ENCODE measurements around the gene TRNAU1AP. TPM values are rescaled to one million over a fixed set of nuclear protein-coding genes. Genes with fewer than 3 reads are reported as not detected.

TRNAU1AP gene
- total RNA-seq: 23.9 and 30.4 TPM in 2 replicates

DNA sequence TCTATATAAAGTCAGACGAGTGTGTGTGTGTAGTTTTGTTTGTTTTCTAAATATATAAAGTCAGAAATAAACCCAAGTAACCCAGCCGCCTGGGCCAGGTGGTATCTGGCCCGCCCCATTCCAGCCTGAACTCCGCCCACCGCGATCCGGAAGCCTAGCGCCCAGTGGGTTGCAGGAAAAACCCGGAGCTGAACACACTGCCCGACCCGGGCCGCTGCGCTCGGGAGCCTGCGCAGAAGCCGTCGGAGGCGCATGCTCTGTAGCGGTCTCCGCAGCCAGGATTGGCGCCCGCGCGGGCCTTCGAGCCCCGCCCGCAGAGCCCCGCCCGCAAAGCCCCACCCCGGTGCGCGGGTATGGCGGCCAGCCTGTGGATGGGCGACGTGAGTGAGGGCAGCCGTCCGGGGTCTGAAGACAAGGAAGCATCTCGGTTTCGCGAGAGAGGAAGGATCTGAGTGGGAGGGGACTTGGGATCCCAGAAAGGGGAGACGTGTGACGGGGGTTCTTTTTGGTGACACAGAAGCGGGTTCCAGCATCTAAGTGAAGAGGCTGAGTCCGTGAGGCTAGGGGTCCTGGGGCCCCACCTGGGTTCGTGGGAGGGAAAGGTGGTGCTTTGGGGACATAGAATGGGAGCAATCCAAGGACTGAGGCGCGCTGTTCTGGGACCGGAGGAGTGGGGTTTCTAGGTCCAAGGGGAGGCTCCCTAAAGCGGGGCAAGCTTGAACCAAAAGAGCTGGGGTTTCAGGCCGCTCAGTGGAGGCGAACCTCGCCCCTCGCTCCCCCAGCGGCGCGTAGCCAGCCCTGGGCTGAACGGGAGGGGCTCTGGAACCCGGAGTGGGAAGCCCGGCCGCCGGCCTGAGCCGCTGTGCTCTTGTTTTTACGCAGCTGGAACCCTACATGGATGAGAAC, at the start of gene TRNAU1AP:
Gene TRNAU1AP, plus strand, starts transcription at position 328 of the 906 bp plus-strand sequence. Its CDS starts 26 bp downstream, at position 354.
- peak; percentile 64 for DNase-seq (ENCODE audit: low read depth)
- TF ChIP-seq, protein P1, sequence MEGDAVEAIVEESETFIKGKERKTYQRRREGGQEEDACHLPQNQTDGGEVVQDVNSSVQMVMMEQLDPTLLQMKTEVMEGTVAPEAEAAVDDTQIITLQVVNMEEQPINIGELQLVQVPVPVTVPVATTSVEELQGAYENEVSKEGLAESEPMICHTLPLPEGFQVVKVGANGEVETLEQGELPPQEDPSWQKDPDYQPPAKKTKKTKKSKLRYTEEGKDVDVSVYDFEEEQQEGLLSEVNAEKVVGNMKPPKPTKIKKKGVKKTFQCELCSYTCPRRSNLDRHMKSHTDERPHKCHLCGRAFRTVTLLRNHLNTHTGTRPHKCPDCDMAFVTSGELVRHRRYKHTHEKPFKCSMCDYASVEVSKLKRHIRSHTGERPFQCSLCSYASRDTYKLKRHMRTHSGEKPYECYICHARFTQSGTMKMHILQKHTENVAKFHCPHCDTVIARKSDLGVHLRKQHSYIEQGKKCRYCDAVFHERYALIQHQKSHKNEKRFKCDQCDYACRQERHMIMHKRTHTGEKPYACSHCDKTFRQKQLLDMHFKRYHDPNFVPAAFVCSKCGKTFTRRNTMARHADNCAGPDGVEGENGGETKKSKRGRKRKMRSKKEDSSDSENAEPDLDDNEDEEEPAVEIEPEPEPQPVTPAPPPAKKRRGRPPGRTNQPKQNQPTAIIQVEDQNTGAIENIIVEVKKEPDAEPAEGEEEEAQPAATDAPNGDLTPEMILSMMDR (conservative IDR thresholded peaks at IDR 0.05; ENCODE audit: low read depth, low read length): no peak
- peak within 1 kb of the TSS; percentile 100 for H3K4me3 ChIP-seq (ENCODE audit: low read depth, low read length)

DNA sequence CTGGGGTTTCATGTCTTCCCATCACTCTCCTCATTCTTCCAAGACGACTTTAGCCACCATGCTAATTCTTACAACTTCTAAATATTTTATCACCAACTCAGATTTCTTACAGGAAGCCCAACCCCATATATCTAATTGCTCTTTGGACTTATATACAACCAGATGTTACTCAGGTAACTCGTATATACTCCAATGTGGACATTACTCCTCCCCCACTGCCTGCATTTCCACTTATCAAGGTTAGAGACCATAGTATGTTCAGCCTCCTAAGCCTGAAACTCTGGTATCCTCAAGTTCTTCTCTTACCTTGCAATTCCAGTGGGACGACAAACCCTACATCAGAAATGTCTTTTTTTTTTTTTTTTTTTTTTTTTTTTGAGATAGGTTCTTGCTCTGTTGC, 49.8 kb upstream of the TRNAU1AP start:
- TF ChIP-seq, protein P1 (conservative IDR thresholded peaks at IDR 0.05; ENCODE audit: low read depth, low read length): no peak

DNA sequence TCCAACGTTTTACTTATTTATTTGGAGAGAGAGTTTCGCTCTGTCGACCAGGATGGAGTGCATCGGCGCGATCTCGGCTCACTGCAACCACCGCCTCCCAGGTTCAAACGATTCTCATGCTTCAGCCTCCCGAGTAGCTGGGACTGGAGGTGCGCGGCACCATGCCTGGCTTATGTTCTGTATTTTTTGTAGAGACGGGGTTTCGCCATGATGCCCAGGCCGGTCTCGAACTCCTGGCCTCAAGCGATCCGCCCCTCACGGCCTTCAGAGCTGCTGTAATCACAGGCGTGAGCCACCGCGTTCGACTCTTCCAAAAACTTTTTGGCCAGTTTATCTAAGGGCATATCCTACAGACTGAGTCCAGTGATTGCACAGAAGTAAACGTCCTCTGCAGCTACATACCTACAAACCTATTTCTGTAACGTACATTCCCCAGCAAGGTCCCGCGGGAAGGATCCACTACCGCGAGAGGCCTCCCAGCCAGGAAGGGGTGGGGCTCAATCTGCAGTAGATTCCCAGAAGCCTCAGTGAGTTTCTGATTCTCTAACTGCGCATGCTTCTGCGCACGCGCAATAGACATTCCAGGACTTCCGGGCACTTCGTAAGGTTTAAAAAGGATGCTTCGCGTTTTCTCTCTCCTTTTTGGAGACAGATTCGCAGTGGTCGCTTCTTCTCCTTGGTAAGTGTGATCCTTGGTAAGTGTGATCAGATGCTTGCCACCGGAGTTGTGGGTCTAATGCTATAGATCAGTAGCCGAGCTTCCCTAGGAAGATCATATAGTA, 47.3 kb upstream of the TRNAU1AP start, which contains the start of gene RCC1:
Gene RCC1, plus strand, starts transcription at position 638 of the 782 bp plus-strand sequence. CDS start 23,824 bp downstream, outside the sequence.
- peak; percentile 89 for DNase-seq (ENCODE audit: low read depth)
- peak within 1 kb of the TSS; percentile 83 for H3K4me3 ChIP-seq (ENCODE audit: low read depth, low read length)
- TF ChIP-seq, protein P1 (conservative IDR thresholded peaks at IDR 0.05; ENCODE audit: low read depth, low read length): no peak

More for the DNA sequence above, 49.8 kb upstream of the TRNAU1AP start:
- H3K4me3 ChIP-seq (ENCODE audit: low read depth, low read length): no peak overlapping the region
- DNase-seq (ENCODE audit: low read depth): no peak

DNA sequence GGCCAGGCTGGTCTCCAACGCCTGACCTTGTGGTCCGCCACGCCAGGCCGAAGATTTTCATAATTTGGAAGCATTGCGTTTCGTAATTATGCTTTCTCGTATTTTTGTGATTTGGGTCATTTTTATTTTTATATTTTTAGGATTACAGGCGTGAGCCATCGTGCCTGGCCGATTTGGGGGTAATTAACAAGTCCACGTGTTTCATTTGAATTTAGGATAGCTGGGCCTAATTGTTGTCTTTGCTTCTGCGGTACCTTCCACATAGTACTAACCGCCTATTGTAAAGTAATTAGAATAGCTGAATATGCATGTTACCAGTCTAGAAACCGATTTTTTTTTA, 46.0 kb upstream of the TRNAU1AP start:
- TF ChIP-seq, protein P1 (conservative IDR thresholded peaks at IDR 0.05; ENCODE audit: low read depth, low read length): no peak
- peak overlapping the region; percentile 83 for H3K4me3 ChIP-seq (ENCODE audit: low read depth, low read length)
- no peak for DNase-seq (ENCODE audit: low read depth)

DNA sequence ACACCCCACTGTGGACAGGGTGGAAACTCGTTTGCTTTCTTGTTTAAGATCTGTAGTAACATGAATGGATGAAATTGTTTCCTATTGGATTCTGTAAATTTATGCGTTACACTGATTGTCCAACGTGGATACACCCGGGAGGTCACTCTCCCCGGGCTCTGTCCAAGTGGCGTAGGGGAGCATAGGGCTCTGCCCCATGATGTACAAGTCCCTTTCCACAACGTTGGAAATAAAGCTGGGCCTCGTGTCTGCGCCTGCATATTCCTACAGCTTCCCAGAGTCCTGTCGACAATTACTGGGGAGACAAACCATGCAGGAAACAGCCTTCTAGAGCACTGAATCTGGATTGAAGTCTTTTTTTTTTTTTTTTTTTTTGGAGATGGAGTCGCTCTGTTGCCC, 45.6 kb upstream of the TRNAU1AP start:
- TF ChIP-seq, protein P1 (conservative IDR thresholded peaks at IDR 0.05; ENCODE audit: low read depth, low read length): no peak
- no peak for DNase-seq (ENCODE audit: low read depth)
- peak overlapping the region; percentile 83 for H3K4me3 ChIP-seq (ENCODE audit: low read depth, low read length)

DNA sequence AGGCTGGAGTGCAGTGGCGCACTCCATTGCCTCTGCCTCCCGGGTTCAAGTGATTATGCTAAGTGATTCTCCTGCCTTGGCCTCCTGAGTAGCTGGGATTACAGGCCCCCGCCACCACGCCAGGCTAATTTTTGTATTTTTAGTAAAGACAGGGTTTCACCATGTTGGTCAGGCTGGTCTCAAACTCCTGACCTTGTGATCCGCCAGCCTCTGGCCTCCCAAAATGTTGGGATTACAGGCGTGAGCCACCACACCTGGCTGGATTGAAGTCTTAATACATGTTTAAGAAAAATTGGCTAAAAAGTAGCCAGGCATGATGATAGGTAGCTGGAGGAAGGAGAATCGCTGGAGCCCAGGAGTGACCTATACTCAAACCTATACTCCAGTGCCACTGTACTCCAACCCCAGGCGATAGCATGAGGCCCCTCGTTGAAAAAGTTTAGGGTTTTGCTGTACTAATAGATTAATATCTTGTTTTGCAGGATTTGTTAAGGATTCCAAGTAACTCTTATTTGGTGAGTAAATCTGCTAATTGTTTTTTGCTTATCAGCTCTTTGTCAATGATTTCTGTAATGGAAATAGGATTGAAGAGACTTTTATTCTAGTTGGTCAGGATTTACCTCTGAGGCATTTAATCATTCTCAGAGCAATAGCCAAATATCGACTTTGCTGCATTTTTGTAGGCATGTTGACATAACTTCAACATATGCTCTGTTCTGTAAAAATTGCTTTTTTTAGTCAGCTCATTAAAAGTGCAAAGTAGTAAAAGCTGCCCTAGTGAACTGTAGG, 45.0 kb upstream of the TRNAU1AP start:
- TF ChIP-seq, protein P1 (conservative IDR thresholded peaks at IDR 0.05; ENCODE audit: low read depth, low read length): no peak
- H3K4me3 ChIP-seq (ENCODE audit: low read depth, low read length): peak overlapping the region; percentile 83
- no peak for DNase-seq (ENCODE audit: low read depth)
